SHP77 treated with DMSO at 0.1 percent for 48 hours (cell line): ENCODE measurements around the gene FLRT3.

Experiments
- DNase-seq: peaks from one replicate; lab custom pipeline; 2025; lab: John Stamatoyannopoulos, UW

Gene FLRT3

DNA sequence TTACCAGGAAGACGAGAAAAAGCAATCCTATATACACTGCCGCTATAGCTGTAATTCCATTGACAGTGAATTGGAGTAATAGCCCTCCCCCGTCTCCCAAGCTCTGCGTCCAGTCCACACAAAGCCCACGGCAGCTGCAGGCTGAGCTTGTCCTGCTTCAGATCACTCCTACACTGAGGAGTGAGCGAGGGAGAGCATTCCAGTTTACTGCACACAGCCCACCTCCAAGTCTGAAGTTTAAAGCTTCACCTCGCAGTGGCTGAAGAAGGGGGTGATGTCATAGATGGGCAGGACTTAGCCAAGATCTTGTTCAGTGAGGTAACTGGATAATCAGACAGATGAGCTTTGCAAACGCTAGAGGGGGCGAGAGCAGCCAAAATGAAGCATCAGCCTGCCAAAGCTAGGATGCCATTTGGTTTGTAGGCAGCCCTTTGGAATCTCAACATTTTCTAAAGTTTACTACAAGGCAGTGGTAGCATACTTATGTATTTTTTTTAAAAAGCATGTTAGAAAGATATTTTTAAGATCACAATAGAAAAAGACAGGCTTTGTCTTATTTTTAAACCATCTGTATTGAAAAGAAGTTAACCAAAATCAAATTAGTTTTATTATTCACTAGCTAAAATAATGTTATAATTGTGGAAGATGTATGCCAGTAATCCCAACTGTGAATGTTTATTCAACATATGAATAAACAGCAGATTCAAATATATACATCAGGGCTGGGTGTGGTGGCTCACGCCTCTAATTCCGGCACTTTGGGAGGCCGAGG, at the start of gene FLRT3:
Gene FLRT3, minus strand, starts transcription at position 213 of the 772 bp plus-strand sequence. CDS start 10,106 bp downstream, outside the sequence.
- DNase-seq: peak; percentile 89

DNA sequence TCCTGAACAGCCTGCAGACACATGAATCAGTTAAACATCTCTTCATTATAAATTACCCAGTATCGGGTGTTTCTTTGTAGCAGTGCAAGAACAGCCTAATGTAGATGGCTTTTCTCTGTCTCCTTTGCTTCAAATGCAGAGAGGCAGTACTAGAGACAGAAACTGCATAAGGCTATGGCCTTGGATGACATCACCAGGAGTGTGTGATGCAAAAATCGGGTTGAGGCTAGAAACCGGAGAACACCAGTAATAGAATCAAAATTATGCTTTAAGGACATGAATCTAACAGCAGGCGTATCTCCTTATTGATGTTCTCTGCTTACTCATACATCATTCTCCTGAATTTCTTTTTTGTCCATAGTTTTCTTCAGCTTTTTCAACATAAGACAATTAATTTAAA, 49.3 kb upstream of the FLRT3 start:
- no peak for DNase-seq

DNA sequence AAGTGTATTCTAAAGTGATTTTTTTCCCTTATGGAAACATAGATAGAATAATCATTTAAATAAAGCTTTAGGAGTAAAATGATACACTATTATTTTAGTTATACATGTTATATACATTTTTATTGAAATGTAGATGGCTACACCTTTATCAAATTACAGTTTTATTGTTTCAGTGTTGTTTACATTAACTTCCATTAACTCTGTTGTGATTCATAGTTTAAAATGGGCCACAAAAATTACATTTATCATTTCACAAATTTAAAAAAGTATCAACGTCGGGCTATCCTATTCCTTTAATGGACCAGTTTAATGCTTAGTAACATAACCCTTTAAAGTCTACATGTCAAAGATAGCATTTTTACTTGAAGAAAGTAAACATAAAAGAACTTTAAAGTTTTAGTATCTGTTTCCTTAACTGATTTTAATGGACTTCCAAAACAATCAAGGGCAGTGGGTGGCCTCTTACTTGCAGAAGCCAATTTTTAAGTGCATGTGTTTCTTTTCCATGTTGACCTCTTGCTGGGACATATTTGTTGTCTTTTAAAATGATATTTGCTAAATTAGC, 47.8 kb upstream of the FLRT3 start:
- no peak for DNase-seq

DNA sequence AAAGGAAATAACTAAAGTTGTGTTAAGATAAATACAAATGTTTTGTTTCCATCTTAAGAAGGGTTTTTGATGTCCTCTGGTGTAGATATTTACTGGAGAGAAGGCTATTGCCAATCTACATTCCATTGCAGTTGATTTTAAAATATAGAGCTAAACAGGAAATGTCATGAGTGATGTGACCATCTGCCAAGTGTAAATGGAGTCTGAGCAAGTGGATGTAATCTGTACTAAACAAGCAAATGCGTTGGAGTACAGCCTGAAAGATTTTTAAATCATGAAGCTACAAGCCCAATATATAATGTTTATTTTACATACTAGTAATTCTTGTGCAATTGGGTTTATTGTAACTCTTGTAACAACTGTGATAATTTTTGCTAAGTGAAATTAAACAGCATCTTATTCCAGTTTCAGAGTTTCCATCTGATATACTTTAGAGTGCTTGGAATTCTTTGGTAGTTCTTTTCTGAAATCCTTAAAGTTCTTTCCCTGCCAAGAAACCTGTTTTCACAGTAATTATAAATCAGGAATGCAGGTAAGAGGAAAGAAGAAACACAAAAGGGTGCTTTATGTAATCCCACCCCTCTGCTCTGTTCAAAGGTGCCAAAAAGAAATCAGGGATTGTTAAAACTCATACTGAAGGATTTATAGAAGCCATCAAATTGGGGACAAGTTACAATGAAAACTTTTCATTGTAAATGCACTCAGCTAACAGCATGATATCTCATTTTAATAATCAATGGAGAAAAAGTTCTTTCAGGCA, 47.2 kb upstream of the FLRT3 start:
- DNase-seq: no peak

DNA sequence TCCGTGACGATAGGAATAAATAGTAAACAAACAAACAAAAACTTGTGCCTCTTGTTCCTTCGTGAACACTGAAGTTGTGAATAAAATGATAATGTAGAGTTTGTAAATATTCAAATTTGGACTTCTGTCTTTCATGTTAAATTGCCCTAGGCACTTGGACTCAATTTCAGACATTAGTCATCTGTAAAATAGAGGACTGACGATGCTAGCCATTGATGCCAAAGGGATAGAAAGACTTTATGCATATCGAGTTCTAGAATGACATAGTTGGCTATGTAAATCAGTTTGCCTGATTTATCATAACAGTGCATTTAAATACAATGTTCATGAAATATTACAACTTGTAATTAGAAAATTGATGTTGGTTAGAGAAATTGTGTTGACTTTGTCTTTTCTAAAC, 45.9 kb upstream of the FLRT3 start:
- DNase-seq: no peak

GRCh38 chr20:14378326-14378725, 40.9 kb upstream of the FLRT3 start:
- DNase-seq: no peak

DNA sequence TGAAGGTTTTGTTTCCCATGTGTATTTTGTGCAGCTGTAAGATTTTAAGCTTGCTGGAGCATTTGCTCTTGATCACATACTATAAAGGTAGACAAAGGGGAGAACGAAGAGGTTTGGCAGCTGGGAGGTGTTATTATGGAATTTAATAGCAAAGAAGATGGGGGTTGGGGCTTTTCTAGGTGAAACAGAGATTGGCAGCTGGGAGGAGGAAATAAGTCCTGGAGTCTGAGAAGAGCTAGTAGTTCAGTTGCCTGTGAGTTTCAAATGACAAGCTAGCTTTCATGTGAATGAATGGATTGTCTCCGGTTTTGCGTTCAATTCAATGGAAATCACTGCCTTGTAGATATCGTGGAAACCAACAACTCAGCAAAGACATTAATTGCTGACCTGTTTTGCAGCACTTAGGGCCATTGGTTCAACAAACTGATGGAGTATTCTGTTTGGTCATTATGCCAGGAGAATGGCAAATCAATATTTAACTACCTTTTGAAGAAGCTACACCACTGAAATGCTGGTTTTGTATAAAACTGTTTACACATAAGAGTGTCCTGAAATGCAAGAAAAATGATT, 38.1 kb upstream of the FLRT3 start:
- peak; percentile 19 for DNase-seq

- no peak for DNase-seq
Measured at GRCh38 chr20:14374196-14374595, 36.8 kb upstream of the FLRT3 start.

- no peak for DNase-seq
Measured at GRCh38 chr20:14361509-14362345, 24.3 kb upstream of the FLRT3 start.

GRCh38 chr20:14360416-14360815, 23.0 kb upstream of the FLRT3 start:
- no peak for DNase-seq

- no peak for DNase-seq
Measured at GRCh38 chr20:14355791-14356190, 18.4 kb upstream of the FLRT3 start.

- no peak for DNase-seq
Measured at GRCh38 chr20:14344746-14345145, 7.3 kb upstream of the FLRT3 start.

DNA sequence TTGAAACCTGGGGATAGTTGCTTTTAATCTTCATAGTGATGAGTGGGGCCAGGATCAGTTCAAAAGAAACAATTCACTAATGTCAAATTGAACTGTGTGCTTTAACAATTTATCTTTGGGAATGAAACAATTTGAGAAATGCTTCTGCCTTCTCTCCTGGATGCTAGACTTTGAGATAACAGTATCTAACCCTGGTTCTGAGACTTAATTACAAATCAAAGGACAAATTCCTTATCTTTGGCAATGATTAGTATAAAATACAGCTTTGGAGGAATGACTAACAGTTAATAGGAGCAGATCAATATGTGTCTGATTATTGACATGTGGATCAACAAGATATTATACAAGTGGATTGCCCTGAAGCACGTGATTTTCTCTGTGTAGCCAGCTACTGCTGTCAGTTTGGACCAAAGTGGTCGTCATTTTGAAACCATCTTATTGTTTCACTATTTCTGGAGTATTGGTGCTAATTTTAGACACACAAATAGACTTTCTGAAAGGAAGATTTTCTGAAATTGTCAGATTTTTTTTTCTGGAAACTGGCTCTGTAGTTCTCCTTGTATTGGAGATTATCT, 6.2 kb upstream of the FLRT3 start:
- DNase-seq: no peak

GRCh38 chr20:14342918-14343317, 5.5 kb upstream of the FLRT3 start:
- no peak for DNase-seq

DNA sequence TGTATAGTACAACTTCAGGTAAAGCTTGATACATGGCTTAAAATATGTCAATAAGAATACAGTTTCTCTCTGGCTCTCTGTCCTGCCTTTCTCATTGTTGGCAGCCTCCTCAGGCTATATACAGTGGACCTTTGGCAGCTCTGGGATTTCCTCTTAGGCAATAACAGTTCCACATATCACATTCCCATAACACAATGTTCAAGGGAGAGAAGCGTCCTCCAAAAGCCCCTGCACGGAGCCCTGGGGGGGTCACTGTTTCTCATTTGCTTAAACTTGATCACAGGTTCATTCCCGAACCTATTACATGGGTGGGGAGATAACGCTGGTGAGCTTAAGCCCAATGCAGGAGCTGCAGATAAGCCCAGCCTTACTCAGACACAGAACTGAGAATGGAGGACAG, 4.4 kb upstream of the FLRT3 start:
- no peak for DNase-seq

DNA sequence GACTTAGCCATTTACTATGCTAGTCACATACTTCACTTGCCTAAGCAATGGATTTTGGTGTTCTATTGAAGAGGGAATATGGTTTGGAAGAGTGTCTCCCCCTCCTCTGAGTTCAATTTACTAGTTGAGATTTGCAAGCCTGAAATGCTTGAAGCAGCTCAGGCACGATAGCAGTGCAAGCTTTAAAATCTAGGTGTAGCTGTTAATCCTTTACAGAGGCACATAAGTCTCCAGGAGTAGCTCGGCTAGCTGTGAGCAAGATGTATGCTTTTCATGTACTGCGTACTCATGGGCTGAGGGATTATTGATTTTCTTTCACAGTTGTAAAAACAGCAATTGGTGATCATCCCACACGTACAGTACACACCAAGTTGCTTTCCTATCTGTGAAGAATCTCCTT, 726 bp downstream of the FLRT3 start:
- no peak for DNase-seq

- DNase-seq: no peak
Measured at GRCh38 chr20:14335052-14335451, 2.4 kb downstream of the FLRT3 start.

- DNase-seq: peak; percentile 41
Measured at GRCh38 chr20:14334306-14334930, 3.0 kb downstream of the FLRT3 start.

DNA sequence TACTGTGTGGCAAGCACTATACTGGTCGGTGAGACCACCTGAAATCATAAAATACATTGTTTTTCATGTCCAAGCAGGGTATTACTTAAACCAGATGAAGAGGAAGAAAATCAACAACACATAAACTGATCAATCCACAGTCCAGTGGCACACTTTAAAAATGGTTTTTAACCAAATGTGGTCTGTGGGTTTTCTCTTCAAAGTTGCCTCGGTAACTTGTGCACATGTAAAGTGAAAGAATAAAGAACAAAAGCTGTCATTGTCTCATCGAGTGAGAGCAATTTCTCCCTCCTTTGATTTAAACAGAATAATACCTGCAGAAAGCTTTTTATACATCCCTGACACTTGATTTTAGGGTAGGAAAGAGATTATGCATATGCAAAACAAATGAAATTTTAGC, 3.7 kb downstream of the FLRT3 start:
- no peak for DNase-seq

DNA sequence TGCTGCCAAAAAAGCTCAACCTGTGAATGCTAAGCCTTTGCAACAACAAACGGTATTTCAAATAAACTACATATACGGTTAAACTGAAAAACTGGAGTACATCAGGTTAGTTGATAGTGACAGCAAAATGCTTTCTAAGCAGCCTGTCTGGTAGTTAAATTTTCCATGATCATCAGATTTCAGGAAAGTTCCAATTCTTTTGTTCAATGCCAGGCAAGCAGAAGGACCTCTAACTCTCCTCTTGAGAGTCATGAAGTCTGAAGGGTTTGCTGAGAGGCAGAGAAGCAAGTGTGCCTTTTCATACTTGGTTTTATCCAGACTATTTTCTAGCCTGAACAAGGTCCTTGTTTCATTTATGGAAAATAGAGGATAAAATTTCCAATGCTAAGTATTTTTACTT, 4.5 kb downstream of the FLRT3 start:
- no peak for DNase-seq

DNA sequence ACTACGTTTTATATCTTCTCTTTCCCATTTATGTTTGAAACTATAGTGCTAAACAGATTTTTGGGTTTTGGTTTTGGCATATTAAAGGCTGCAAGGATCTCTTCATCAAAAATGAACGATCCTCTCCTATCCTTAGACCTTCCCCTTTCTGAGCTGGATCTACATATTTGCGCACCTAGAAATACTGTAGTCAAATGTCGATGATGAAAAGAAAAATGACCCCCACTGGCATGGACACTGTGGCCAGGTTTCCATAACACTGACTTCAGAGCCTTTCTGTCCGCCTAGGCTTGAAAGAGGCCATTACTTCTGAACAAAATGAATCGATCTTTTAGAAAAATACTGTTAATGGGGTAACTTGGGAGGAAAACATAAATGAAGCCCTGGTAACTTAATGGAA, 5.8 kb downstream of the FLRT3 start:
- no peak for DNase-seq
